Activated naive CD4-positive, alpha-beta T cell treated with Interleukin-2 at 50 U/mL for 16 hours (primary cell): ENCODE results near the gene LHFPL5.

Source experiments
- DNase-seq: peaks from one replicate; pipeline ENCODE4 v3.0.0-alpha.2; 2020

The LHFPL5 gene

GRCh38 chr6:35794536-35795452 lies 10.4 kb upstream of the LHFPL5 start:
- DNase-seq, result no peak

DNA sequence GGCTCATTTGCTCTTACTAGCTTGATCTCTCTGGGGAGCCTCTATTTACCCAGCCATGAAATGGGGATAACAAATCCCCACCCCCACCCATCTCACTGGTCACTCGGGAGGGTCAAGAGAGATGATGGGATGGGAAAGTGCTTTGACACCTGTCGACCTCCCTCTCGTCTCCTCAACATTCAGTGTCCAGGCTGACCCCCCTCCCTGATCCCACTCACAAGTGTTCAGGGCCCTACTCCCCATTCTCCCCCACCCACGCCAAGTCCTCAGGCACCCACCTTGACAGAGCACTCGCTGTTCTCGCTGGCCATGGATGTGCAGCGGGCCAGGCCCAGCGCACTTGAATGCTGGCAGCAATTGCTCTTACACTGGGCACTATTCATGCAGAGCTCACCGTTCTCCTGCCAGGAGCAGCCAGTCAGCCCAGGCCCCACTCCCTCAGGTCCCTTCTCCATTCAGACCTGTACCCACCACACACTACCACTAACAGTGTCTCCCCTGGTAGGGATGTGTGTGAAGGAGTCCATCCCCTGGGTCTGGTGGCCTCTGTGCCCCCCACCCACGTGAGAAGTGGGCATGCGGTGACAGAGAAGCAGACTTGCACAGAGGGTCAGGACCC lies 9.6 kb upstream of the LHFPL5 start:
- no peak for DNase-seq

GRCh38 chr6:35796236-35796635 lies 8.9 kb upstream of the LHFPL5 start:
- no peak for DNase-seq

DNA sequence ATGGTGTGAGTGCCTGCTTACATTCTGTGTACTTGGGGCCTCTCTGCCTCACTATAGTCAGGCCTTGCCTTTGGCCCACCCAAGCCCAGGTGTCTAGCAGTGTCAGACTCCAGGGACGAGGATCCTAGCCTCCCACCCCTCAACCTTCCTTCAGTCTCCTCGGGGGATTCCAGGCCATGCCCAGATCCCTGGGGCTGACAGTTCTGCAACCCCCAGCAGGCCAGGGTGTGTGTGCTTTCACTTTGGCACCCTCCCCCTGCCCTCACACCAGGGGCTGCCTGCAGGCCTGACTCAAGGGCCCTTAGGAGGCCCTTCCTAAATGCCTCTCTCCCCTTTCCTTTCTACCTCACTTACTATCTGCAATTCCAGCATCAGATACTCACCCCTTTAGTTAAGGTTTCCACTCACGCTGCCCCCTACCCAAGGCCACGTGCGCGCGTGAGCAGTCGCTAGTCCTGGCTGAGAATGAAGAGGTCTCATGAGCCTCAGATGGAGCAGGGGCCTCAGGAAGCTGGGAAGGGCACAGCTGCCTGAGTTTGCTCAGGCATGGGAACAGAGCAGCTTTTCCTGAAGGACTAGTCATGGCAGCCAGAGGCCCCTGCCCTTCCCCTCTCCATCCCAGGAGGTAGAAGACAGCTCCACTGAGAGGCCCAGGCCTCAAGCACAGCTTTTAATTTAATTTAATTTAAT lies 7.2 kb upstream of the LHFPL5 start:
- no peak for DNase-seq

- no peak for DNase-seq
Observed at GRCh38 chr6:35798706-35799105, 6.4 kb upstream of the LHFPL5 start.

DNA sequence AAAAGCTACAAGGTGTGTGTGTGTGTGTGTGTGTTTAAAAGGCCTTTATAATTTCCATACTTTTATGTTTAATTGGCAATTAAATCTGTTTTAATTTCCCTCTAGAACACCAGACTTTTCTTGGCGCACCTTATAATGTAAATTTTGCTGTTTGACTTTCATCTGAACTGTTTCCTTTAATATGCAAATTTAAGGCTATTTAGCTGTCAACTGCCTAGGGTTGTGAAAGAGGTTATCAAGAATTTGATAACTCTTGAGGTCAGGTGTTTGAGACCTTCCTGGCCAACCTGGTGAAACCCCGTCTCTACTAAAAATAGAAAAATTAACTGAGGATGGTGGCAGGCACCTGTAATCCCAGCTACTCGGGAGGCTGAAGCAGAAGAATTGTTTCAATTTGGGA lies 4.0 kb upstream of the LHFPL5 start:
- DNase-seq, result no peak

GRCh38 chr6:35808688-35809087 lies 3.5 kb downstream of the LHFPL5 start:
- DNase-seq, result no peak

GRCh38 chr6:35809809-35810208 lies 4.7 kb downstream of the LHFPL5 start:
- no peak for DNase-seq

DNA sequence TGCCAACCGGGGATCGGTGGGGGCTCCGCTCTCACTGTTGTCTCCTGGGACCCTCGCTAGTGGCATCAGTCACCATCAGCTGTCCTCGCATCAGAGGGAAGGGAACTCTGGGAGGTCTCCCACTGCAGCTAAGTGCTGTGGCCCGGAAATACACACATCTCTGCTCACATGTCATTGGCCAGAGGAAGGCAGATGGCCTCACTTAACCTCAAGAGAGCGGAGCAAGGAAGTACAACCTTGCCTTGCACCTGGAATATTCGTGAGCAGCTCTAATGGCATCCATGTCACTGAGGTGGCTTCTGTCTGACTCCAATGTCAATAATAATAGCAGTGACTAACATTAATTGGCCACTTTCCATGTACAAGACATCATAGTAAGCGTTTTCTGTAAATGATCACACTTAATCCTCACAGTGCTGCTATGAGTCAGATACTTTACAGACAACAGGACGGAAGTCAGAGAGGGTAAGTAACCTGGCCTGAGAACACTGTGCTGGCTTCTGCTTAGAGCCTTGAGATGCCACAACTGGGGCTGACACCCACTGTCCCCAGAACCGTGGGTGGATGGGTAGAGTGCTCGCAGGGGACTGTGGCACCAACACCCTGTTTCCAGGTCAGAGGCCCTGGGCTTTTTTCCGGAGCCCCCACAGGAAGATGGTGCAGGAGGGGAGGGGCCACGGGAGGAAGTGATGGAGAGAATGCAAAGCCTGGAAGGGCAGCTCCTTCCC lies 6.0 kb downstream of the LHFPL5 start:
- no peak for DNase-seq

DNA sequence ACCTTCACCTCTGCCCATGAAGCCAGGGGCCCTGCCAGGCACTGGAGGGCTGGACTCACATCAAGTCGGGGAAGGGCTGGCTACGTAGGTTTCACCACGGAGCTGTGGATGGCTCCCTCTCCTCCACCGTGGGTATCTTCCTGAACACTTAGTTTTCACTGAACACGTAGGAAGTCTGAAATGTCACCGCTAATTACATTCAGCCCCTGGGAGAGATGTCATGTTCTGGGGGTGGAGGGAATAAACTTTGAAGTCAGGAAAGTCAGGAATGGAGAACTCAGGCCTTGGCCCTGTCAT lies 6.5 kb downstream of the LHFPL5 start:
- no peak for DNase-seq

GRCh38 chr6:35817515-35817914 lies 12.4 kb downstream of the LHFPL5 start:
- DNase-seq, result no peak

DNA sequence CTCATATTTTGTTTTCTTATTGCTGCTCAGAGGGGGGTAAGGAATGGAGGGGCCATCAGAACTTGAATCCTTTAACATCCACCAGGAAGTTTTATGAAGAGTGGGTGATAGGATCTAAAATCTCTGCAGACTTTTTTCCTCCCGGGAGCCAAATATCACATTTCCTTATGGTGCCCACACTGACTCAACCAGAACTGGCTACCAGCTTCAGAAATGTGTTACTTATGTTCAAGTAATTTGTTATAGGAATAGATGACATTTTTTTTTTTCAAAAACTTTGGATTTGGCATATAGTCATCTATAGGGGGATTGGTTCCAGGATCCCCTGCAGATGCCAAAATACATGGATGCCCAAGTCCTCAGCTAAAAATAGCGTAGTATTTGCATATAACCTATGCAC lies 18.4 kb downstream of the LHFPL5 start:
- no peak for DNase-seq

DNA sequence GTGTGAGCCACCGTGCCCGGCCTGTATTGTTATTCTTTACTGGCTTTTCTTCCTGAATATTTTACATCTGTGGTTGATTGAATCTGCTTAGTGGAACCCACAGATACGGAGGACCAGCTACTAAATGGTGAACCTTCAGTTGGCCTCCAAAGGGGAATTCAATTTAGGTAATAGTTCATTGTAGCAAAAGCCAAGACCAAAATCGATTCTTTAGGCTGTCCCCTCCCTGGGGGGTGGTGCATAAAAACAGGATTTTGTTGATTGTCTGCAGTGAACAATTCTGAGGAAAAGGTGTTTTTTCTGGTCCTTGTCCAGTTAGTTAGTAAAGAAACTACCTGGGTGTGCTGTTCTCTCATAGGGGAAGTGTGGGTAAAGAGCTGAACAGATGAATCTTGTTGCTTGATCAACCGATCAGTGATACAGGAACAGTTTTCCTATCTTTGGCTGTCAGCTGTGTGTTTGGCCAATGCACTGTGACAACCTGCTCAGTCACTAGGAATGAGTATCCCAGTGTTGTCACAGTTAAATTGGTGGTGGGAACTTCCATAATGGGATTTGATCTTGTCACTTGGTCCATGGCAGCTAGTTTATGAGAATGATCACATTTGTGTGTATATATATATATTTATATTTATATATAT lies 19.5 kb downstream of the LHFPL5 start:
- DNase-seq, result no peak

DNA sequence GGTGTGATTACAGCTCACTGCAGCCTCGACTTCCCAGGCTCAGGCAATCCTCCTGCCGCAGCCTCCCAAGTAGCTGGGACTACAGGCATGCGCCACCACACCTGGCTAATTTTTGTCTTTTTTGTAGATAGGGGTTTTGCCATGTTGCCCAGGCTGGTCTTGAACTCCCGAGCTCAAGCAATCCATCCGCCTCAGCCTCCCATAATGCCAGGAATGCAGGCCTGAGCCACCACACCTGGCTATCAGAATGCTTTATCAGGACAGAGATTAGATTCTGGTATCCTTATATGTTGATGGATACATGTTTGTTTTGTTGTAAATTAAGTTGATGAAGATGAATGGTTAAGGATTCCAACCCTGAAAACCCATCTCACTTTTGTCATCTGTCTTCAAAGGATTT lies 24.2 kb downstream of the LHFPL5 start:
- no peak for DNase-seq

DNA sequence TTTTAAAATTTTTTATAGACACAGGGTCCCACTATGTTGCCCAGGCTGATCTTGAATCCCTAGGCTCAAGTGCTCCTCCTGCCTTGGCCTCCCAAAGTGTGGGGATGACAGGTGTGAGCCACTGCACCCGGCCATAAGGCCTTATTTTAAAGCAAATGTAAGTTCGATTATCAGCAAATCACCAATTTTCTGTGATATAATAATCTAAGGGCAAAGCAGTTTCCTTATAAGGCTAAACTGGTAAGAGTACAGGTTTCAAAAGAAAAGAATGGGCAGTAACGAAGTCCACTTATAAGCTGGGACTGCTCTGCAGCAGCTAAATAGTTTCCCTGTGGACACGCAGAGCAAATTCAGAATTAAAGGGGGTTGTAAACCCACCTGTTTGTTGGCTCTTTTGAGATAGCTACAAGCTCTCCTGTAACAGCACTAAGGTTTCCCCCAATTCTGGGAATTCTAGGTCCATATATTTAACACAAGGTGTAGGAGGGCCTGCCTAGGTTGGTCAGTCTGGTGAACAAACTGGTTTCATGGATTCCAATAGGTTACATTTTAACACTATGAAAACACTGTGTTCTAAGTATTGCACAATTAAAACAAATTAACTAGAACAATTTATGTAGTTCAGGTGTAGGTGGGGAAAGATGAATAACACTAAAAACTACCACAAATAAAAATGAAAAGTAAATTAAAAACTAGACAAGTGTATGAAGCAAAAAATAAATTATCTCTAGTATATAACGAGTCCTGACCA lies 26.3 kb downstream of the LHFPL5 start:
- DNase-seq, result no peak

DNA sequence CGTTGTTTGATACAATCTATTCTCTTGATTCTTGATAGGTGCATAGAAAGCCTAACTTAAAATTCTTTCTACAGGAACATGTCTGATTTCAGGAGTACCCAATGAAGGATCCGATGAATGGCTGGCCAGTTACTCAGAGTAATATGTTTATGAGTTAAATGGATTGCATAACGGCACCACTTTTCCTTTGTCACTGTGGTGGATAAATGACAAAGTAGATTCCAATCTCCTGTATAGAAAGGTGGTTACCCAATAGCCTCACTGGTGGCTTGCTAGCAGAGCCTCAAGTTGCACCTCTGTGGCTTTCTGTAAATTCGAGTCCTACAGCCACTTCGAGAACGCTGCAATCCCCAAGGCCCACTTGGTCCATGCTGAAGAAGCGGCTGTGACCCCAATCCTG lies 28.4 kb downstream of the LHFPL5 start:
- no peak for DNase-seq

- no peak for DNase-seq
Observed at GRCh38 chr6:35839019-35839418, 33.9 kb downstream of the LHFPL5 start.

DNA sequence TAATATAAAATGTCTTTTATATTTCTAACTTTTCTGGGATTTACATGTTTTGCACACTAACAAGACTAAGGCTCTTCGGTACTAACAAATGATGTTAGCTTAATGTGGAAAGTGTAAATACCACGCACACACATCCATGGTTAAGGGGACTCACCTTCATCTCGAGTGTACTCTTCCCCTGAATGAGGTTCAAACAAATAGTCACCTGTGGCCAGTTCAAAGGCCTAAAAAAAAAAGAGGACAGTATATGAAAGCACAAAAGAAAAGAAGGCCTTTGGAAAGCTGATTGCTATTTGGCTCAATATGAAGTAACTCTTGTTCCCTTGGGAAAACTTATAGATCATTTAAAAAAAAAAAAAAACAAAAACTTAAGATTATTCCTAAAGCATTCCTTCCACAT lies 37.2 kb downstream of the LHFPL5 start:
- DNase-seq, result no peak

- no peak for DNase-seq
Observed at GRCh38 chr6:35844290-35844689, 39.1 kb downstream of the LHFPL5 start.

DNA sequence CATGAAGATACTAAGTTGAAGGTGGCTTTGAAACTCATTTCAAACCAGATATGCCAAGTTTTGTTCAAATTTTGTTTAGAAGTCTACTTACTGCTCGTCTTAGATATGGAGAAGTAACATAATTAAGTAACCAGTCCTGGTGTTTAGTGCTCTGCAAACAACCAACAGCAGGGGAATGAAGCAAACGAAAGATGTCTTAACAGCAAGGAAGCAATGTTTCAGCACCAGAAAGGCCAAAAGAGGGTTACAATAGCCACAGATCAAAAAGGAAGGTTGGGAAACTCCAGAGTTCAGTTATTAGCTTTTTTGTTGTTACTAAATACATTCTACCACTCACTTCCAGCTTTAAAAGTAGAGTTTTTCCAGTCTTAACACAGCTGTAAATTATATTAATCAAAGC lies 45.1 kb downstream of the LHFPL5 start:
- DNase-seq, result no peak

DNA sequence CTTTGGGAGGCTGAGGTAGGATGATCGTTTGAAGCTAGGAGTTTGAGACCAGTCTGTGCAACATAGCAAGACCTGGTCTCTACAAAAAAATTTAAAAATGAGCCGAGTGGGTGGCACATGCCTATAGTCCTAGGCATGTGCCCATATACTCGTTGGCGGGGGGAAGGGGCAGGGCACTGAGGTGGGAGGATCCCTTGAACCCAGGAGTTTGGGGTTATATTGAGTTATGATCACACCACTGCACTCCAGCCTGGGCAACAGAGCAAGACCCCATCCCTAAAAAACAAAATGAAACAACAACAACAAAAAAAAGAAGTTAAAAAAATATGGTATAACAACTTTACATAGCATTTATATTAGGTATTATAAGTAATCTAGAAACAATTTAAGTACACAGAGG lies 47.8 kb downstream of the LHFPL5 start:
- no peak for DNase-seq

- no peak for DNase-seq
Observed at GRCh38 chr6:35856250-35856649, 51.1 kb downstream of the LHFPL5 start.
